Stimulated activated memory B cell treated with anti-CD40 and anti-IgM and Interleukin-4, amounts not matched to agents 10 μg/mL and 1 μg/mL and 100 μg/mL, for 72 hours (primary cell): Measurements from ENCODE around the gene PSME1.
A peak's percentile ranks its signal among the peaks of the same experiment; 100 is the strongest.

Source experiments
- ATAC-seq: fragments of 150-1000 bp; cut with Tn5 transposase; 2 replicates; pipeline ENCODE4 v1.10.0; 2021
- H3K27ac Mint-ChIP-seq: one replicate; pipeline ENCODE4 v1.8.0; 2022; ENCODE audit warnings: mild to moderate bottlenecking, mixed read lengths
- H3K27me3 Mint-ChIP-seq: one replicate; pipeline ENCODE4 v1.8.0; 2022; ENCODE audit warnings: mixed read lengths
- H3K36me3 Mint-ChIP-seq: one replicate; pipeline ENCODE4 v1.8.0; 2022; ENCODE audit warnings: mixed read lengths
- H3K4me1 Mint-ChIP-seq: one replicate; pipeline ENCODE4 v1.8.0; 2022; ENCODE audit warnings: mixed read lengths
- H3K4me3 Mint-ChIP-seq: one replicate; pipeline ENCODE4 v1.8.0; 2022; ENCODE audit warnings: mild to moderate bottlenecking, moderate library complexity, mixed read lengths
- H3K9me3 Mint-ChIP-seq: one replicate; pipeline ENCODE4 v1.8.0; 2022; ENCODE audit warnings: mixed read lengths

Gene PSME1

GRCh38 chr14:24160850-24161804 lies 25.1 kb downstream of the PSME1 start, which contains the start of gene IRF9:
TSS of gene IRF9 (plus strand) at chr14:24161265. CDS start at chr14:24162145, 880 bp downstream.
- Mint-ChIP-seq H3K4me1 (peaks cover 57% of the 10 kb centered on the region), H3K4me3 (peak within 1 kb of the TSS; percentile 93), H3K27ac (peak within 1 kb of the TSS; percentile 90), H3K36me3 (peaks cover 81% of the 10 kb centered on the region), H3K27me3 (no peaks in the 10 kb centered on the region), H3K9me3 (no peaks in the 10 kb centered on the region)
- peak; percentile 97 for ATAC-seq

DNA sequence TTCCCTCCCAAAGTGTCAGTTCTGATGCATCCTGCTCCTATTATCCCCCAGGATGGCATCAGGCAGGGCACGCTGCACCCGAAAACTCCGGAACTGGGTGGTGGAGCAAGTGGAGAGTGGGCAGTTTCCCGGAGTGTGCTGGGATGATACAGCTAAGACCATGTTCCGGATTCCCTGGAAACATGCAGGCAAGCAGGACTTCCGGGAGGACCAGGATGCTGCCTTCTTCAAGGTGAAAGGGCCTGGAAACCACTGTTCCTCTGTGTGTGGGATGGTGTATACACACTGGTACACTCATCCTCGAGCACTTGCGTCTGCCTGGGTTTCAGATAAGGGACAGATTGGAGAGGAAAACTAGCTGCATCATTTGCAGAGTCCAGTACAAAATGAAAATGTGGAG lies 26.1 kb downstream of the PSME1 start:
- Mint-ChIP-seq H3K27ac (peak overlapping the region; percentile 90), H3K27me3 (no peaks in the 10 kb centered on the region), H3K36me3 (peaks cover 84% of the 10 kb centered on the region), H3K4me3 (peak overlapping the region; percentile 93), H3K4me1 (peaks cover 57% of the 10 kb centered on the region), H3K9me3 (no peaks in the 10 kb centered on the region)
- no peak for ATAC-seq

DNA sequence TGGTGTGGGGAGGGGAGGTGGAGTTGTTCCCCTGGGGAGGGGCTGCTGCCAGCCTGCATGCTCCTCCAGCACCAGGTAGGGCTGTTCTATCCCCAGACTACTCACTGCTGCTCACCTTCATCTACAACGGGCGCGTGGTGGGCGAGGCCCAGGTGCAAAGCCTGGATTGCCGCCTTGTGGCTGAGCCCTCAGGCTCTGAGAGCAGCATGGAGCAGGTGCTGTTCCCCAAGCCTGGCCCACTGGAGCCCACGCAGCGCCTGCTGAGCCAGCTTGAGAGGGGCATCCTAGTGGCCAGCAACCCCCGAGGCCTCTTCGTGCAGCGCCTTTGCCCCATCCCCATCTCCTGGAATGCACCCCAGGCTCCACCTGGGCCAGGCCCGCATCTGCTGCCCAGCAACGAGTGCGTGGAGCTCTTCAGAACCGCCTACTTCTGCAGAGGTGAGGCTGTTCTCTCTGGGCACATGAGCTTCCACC lies 28.6 kb downstream of the PSME1 start:
- H3K9me3 Mint-ChIP-seq: no peaks in the 10 kb centered on the region
- H3K4me3 Mint-ChIP-seq: no peak overlapping the region
- H3K4me1 Mint-ChIP-seq: peaks cover 57% of the 10 kb centered on the region
- no peaks in the 10 kb centered on the region for H3K27me3 Mint-ChIP-seq
- H3K27ac Mint-ChIP-seq: peak overlapping the region; percentile 24
- H3K36me3 Mint-ChIP-seq: peaks cover 84% of the 10 kb centered on the region
- ATAC-seq: no peak

DNA sequence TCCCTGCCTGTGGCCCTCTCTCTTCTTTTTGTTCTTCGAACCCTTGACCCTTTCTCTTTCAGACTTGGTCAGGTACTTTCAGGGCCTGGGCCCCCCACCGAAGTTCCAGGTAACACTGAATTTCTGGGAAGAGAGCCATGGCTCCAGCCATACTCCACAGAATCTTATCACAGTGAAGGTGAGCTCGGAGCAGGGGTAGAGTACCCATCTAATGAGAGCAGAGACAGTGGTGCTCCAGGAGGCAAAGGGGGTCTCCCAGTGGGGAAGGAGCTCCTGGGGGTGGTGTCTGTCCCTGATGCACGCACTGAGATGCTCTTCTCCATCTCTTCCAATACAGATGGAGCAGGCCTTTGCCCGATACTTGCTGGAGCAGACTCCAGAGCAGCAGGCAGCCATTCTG lies 29.8 kb downstream of the PSME1 start:
- Mint-ChIP-seq H3K27ac (peak overlapping the region; percentile 36), H3K4me1 (peaks cover 45% of the 10 kb centered on the region), H3K36me3 (peaks cover 83% of the 10 kb centered on the region), H3K9me3 (no peaks in the 10 kb centered on the region), H3K27me3 (no peaks in the 10 kb centered on the region), H3K4me3 (no peak overlapping the region)
- ATAC-seq: no peak

DNA sequence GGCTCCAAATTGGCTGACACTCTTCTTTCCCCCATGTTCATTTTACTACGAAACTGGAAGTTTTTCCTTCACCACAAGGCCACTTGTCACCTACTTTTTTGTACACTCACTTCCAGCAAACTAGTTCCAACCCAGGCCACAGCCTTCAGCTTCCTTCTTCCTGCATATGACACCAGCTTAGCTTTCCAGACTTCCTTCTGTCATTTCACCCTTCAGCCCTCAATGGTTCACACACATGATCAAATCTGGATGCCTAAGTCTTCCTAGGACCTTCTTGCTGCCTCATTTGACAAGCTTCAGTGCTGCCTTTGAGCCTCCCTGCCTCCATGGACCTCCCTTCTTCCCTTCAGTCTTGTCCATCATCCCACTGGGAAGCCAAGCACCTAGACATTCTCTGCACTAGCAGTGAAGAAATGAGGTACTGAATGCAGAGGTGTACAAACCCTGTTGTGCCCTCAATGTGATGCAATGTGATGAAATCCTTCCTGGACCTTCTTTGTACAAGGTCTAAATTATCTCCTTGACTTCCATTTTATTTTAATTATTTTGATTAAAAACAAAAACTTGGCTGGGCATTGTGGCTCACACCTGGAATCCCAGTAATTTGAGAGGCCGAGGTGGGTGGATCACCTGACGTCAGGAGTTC lies 31.6 kb downstream of the PSME1 start:
- Mint-ChIP-seq H3K27ac (no peak overlapping the region), H3K4me3 (no peak overlapping the region)

GRCh38 chr14:24171422-24172260 lies 35.6 kb downstream of the PSME1 start, which contains the start of gene REC8:
TSS of gene REC8 (plus strand) at chr14:24172080. CDS start at chr14:24172553, 473 bp downstream.
- peak; percentile 93 for ATAC-seq
- peaks cover 42% of the 10 kb centered on the region for H3K36me3 Mint-ChIP-seq

More for the DNA sequence above, 31.6 kb downstream of the PSME1 start:
- ATAC-seq: no peak
- Mint-ChIP-seq H3K9me3 (no peaks in the 10 kb centered on the region), H3K36me3 (peaks cover 71% of the 10 kb centered on the region), H3K4me1 (peaks cover 46% of the 10 kb centered on the region), H3K27me3 (no peaks in the 10 kb centered on the region)

DNA sequence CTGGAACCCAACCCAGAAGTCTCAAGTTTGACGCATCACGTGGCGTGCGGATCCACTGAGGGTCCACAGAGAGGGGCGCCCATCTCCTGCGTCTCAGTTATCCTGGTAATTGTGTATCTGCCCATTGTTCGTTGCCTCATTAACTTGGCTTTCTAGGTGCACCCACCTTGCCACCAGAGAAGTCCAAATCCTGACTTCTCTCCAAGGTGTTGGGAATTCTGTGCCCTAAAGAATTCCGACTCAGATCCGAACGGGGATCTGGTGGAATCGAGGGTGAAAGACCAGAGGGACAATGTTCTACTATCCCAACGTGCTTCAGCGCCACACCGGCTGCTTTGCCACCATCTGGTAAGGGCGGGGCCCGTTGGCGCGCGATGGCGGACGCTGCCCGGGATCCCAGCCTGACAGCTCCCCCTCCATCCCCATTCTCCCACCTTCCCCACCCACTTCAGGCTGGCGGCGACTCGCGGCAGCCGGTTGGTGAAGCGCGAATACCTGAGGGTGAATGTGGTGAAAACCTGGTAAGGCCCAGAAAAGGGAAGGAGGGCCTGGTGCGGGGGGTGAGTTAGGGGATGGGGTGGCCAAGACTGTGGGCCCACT lies 36.4 kb downstream of the PSME1 start:
- no peak for ATAC-seq
- Mint-ChIP-seq H3K27ac (peak overlapping the region; percentile 91), H3K4me1 (peaks cover 14% of the 10 kb centered on the region), H3K9me3 (no peaks in the 10 kb centered on the region), H3K36me3 (peaks cover 40% of the 10 kb centered on the region), H3K27me3 (no peaks in the 10 kb centered on the region), H3K4me3 (peak overlapping the region; percentile 90)

More at GRCh38 chr14:24171422-24172260, 35.6 kb downstream of the PSME1 start, which contains the start of gene REC8:
- no peaks in the 10 kb centered on the region for H3K27me3 Mint-ChIP-seq
- peaks cover 14% of the 10 kb centered on the region for H3K4me1 Mint-ChIP-seq
- H3K27ac Mint-ChIP-seq: peak within 1 kb of the TSS; percentile 91
- H3K4me3 Mint-ChIP-seq: peak within 1 kb of the TSS; percentile 90
- no peaks in the 10 kb centered on the region for H3K9me3 Mint-ChIP-seq

DNA sequence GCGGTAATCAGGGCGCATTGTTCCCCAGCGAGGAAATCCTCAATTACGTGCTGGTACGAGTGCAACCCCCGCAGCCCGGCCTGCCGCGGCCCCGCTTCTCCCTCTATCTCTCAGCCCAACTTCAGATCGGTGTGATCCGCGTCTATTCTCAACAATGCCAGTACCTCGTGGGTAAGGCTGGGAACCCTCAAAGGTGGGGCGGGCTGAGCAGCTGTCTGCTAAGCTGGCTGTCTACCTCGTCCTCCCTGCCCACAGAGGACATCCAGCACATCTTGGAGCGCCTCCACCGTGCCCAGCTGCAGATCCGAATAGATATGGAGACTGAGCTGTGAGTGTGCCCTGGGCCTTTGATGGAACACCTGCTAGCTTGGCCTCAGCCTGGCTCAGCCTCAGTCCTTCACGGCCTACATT lies 36.9 kb downstream of the PSME1 start:
- Mint-ChIP-seq H3K9me3 (no peaks in the 10 kb centered on the region), H3K27ac (peak overlapping the region; percentile 91), H3K4me1 (peaks cover 14% of the 10 kb centered on the region), H3K36me3 (peaks cover 40% of the 10 kb centered on the region), H3K27me3 (no peaks in the 10 kb centered on the region), H3K4me3 (peak overlapping the region; percentile 55)
- no peak for ATAC-seq

DNA sequence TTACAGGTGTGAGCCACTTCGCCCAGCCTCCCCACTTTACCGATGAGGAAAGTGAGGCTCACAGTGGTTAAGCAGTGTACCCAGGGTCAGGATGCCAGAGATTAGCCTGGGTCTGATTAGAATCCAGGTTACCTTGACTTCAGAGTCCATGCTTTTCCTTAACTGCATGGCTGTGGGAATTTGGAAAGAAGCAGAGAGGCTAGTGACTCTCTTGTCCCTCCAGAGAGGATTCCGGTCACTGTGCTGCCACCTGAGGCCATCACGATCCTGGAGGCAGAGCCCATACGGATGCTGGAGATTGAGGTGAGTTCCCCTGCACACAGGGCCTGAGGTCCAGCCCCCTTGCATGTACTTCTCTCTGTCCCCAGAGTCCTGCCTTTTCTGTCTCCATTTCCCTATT lies 40.6 kb downstream of the PSME1 start:
- ATAC-seq: no peak
- Mint-ChIP-seq H3K27me3 (no peaks in the 10 kb centered on the region), H3K9me3 (no peaks in the 10 kb centered on the region), H3K36me3 (peaks cover 50% of the 10 kb centered on the region), H3K4me1 (peaks cover 24% of the 10 kb centered on the region), H3K4me3 (no peak overlapping the region), H3K27ac (no peak overlapping the region)

DNA sequence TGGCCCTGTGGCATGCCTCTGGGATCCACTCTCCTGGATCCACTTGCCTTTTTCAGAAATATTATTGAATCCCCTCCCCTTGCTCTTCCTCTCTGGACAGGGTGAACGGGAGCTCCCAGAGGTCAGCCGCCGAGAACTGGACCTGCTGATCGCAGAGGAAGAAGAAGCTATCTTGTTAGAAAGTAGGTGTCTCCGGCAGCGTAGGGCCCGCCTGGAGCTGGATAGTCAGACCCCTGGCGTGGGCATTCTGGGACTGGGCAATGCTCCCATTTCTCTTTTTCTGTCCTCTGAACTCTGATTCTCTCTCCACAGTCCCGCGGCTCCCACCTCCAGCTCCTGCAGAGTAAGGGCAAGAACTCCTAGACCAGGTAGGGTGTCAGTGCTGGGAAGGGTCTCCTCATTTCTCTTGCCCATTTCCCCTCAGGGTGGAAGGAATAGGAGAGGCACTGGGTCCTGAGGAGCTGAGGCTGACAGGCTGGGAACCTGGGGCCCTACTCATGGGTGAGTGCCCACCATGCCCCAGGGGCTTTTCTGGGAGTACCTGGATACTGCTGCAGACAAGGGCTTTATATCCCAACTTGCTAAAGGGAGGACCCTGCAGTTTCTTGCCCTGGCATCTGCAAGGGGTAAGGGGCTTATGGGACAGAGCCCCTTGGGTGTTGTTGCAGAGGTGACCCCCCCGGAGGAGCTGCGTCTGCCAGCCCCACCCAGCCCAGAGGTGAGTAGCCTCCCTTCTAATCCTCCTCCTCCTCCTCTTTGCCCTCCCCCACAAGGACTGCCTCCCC lies 41.2 kb downstream of the PSME1 start:
- H3K4me1 Mint-ChIP-seq: peaks cover 17% of the 10 kb centered on the region
- ATAC-seq: no peak
- H3K9me3 Mint-ChIP-seq: no peaks in the 10 kb centered on the region
- H3K27me3 Mint-ChIP-seq: no peaks in the 10 kb centered on the region
- peaks cover 55% of the 10 kb centered on the region for H3K36me3 Mint-ChIP-seq
- no peak overlapping the region for H3K27ac Mint-ChIP-seq
- H3K4me3 Mint-ChIP-seq: no peak overlapping the region

GRCh38 chr14:24177891-24178290 lies 41.9 kb downstream of the PSME1 start:
- no peak overlapping the region for H3K27ac Mint-ChIP-seq
- ATAC-seq: no peak
- no peaks in the 10 kb centered on the region for H3K9me3 Mint-ChIP-seq
- no peaks in the 10 kb centered on the region for H3K27me3 Mint-ChIP-seq
- peaks cover 61% of the 10 kb centered on the region for H3K36me3 Mint-ChIP-seq
- H3K4me3 Mint-ChIP-seq: no peak overlapping the region
- H3K4me1 Mint-ChIP-seq: peaks cover 14% of the 10 kb centered on the region

- H3K9me3 Mint-ChIP-seq: no peaks in the 10 kb centered on the region
- peak overlapping the region; percentile 38 for H3K27ac Mint-ChIP-seq
- H3K27me3 Mint-ChIP-seq: no peaks in the 10 kb centered on the region
- H3K4me1 Mint-ChIP-seq: peaks cover 14% of the 10 kb centered on the region
- H3K36me3 Mint-ChIP-seq: peaks cover 68% of the 10 kb centered on the region
- no peak for ATAC-seq
- no peak overlapping the region for H3K4me3 Mint-ChIP-seq
These were observed 42.6 kb downstream of the PSME1 start for GRCh38 chr14:24178399-24179178.

DNA sequence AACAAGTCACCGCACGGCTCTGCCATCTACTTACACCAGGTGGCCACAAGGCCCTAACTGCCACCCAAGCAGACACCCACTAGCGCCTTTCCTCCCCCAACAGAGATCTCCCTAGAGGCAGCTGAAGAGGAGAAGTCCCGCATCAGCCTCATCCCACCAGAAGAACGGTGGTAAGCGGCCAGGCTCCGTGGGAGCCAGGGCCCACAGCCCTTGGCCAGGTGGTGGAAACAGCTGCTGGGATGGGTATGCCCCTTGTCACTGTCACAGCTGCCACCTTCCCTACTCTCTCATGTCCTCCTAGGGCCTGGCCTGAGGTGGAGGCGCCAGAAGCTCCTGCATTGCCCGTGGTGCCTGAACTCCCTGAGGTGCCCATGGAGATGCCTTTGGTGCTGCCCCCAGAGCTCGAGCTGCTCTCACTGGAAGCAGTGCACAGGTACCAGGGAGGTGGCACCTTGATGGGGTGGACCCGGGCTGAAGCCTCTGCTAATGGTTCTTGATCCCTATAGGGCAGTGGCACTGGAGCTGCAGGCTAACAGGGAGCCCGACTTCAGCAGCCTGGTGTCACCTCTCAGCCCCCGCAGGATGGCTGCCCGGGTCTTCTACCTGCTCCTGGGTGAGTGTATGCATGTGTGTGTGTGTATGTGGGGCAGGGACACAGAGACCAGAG lies 43.4 kb downstream of the PSME1 start:
- no peak overlapping the region for H3K4me3 Mint-ChIP-seq
- peak overlapping the region; percentile 38 for H3K27ac Mint-ChIP-seq
- H3K36me3 Mint-ChIP-seq: peaks cover 71% of the 10 kb centered on the region
- H3K9me3 Mint-ChIP-seq: no peaks in the 10 kb centered on the region
- H3K4me1 Mint-ChIP-seq: peaks cover 14% of the 10 kb centered on the region
- no peak for ATAC-seq
- H3K27me3 Mint-ChIP-seq: no peaks in the 10 kb centered on the region
